Measurements from ENCODE around the gene RNF157. TPM values are rescaled to one million over a fixed set of nuclear protein-coding genes. Genes with fewer than 3 reads are reported as not detected.

RNF157 gene
- total RNA-seq, 4 donors from 2014 or later, result 32.5 to 164 (median 54.8) TPM

DNA sequence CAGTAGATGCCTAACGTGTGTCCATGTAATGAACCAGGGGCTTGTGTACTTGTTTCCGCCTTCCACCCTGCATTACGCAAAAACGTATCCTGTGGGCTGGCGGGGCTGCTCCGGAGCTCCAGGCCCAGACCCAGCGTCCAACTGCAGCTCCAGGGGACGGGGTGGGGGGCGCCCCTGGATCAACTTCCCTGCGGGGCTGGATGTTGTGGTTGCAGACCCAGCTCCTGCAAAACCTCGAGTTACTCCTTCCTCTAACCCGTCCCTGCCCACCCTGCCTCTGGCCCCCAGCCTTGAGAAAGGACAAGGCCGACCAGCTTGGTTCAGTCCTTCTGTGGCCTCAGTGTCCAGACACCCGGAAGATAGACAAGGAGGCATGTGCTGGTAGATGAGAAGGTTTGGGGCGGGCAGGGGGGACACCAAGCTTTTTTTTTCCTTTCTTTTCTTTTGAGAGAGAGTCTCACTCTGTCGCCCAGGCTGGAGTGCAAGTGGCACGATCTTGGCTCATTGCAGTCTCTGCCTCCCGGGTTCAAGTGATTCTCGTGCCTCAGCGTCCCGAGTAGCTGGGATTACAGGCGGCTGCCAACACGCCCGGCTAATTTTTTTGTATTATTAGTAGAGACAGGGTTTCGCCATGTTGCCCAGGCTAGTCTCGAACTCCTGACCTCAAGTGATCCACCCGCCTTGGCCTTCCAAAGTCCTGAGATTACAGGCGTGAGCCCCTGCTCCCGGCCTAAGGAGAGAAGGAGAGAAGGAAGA is 136.0 kb downstream of the RNF157 start:
- Histone ChIP-seq H3K9me3 (no peaks in the 10 kb centered on the region), H3K27ac (peak overlapping the region; percentile 81 to 87 (median 84)), H3K4me1 (peaks cover 11 to 33% (median 25%) of the 10 kb centered on the region in 4 donors), H3K4me3 (peak overlapping the region in 3 of 4 donors; percentile 64 to 84 (median 66)), H3K36me3 (peaks cover 0 to 21% (median 4%) of the 10 kb centered on the region in 4 donors), H3K27me3 (no peaks in the 10 kb centered on the region)
- DNase-seq, result no peak
- intact Hi-C loops (cut with DNase I; ENCODE audit: low total_unique reads) (no loop called here), in situ Hi-C loops (cut with MboI; ENCODE audit: low pct_ligation_motif_present in 1 of 4, low pct_unique_long_range_greater_than_20kb in 1 of 4, low sequenced_read_pairs in 3 of 4) (no loop called here)
- WGBS, 2 donors (ENCODE audit: low coverage in 1 of 2), result 87% methylated on average over 23 of the region's 29 CpGs; no CpG with 5 or more reads in 1 of the 2 donors
- TF ChIP-seq POLR2AphosphoS5 (IDR thresholded peaks at IDR 0.05), result no peak
- TF ChIP-seq EP300 (IDR thresholded peaks at IDR 0.05; ENCODE audit: low read depth), result no peak
- TF ChIP-seq POLR2A (IDR thresholded peaks at IDR 0.05), result no peak
- TF ChIP-seq, protein P1, sequence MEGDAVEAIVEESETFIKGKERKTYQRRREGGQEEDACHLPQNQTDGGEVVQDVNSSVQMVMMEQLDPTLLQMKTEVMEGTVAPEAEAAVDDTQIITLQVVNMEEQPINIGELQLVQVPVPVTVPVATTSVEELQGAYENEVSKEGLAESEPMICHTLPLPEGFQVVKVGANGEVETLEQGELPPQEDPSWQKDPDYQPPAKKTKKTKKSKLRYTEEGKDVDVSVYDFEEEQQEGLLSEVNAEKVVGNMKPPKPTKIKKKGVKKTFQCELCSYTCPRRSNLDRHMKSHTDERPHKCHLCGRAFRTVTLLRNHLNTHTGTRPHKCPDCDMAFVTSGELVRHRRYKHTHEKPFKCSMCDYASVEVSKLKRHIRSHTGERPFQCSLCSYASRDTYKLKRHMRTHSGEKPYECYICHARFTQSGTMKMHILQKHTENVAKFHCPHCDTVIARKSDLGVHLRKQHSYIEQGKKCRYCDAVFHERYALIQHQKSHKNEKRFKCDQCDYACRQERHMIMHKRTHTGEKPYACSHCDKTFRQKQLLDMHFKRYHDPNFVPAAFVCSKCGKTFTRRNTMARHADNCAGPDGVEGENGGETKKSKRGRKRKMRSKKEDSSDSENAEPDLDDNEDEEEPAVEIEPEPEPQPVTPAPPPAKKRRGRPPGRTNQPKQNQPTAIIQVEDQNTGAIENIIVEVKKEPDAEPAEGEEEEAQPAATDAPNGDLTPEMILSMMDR (IDR thresholded peaks at IDR 0.05), result no peak

DNA sequence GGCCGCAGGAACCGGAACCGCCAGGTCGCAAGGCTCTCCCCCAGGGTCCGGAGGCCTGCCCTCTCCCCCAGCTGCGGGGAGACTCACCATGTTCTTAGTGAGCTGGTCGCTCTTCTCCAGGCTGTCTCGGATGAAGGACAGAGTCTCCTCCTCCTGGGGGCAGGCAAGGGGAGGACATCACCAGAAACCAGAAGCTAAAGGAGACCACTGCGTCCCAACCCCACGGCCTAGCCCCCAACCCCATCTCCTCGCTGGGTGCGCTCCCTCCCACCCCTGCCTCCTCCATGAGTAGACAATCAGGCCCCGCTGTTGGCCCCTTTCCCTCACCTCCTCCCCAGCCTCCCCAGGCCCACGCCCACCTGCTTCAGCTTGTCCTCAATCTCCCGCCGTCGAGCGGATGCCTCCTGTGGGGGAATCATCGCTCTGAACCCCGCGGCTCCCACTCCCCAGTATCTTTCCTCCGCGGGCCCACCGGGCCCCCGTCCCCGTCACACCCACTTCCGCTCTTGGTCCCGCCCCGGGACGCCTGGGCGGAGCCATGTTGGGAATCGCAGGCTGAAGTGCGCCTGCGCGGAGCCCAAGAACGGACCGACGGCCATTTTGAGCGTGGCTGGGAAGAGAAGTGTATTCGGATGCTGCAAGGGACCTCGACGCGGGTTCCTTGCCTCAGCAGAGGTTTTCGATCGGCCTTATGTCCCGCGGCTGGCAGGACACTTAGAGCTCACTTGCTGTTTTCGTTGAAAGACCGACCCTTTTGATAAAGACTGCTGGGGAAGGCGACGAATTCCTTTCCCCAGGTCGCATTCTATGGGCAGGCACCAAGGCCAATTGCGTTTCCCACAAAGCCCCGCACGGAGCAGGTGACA is 136.8 kb downstream of the RNF157 start, which contains the start of gene EXOC7:
TSS of gene EXOC7 (minus strand) at position 514 of the 866 bp plus-strand sequence. CDS start at position 419, 95 bp downstream.
- in situ Hi-C loops (cut with MboI; ENCODE audit: low pct_ligation_motif_present in 1 of 4, low pct_unique_long_range_greater_than_20kb in 1 of 4, low sequenced_read_pairs in 3 of 4) (no loop called here), intact Hi-C loops (cut with DNase I; ENCODE audit: low total_unique reads) (no loop called here)
- 2% methylated on average over 53 of the region's 55 CpGs; no CpG with 5 or more reads in 1 of the 2 donors for WGBS, 2 donors (ENCODE audit: low coverage in 1 of 2)
- Histone ChIP-seq H3K4me3 (peak within 1 kb of the TSS; percentile 64 to 92 (median 75)), H3K27ac (peak within 1 kb of the TSS; percentile 81 to 87 (median 84)), H3K36me3 (peaks cover 0 to 28% (median 4%) of the 10 kb centered on the region in 4 donors), H3K27me3 (no peaks in the 10 kb centered on the region), H3K4me1 (peaks cover 11 to 33% (median 25%) of the 10 kb centered on the region in 4 donors), H3K9me3 (no peaks in the 10 kb centered on the region)
- no peak for TF ChIP-seq EP300 (IDR thresholded peaks at IDR 0.05; ENCODE audit: low read depth)
- peak; percentile 75 for TF ChIP-seq POLR2A (IDR thresholded peaks at IDR 0.05)
- TF ChIP-seq POLR2AphosphoS5 (IDR thresholded peaks at IDR 0.05), result peak; percentile 43 to 60 (median 60)
- TF ChIP-seq, protein P1 (IDR thresholded peaks at IDR 0.05), result peak in 2 of 5 experiments; percentile 33 to 35
- DNase-seq, result peak; percentile 94

DNA sequence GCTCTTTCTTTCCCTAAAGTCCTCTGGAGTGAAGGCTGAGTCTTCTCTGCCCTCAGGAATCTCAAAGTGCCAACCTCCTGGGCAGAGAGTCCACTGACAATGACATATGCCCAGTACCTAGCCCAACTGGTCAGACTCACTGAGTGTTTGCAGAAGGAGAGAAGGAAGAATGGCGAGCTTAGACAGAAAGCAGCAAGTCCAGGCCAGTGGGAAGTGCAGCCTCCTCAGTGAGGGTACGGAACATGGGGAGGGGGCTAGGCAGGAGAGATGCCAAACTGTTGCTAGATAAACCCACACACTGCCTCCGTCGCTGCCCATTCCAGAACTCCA is 137.4 kb downstream of the RNF157 start:
- peaks cover 0 to 34% (median 4%) of the 10 kb centered on the region in 4 donors for H3K36me3 ChIP-seq
- intact Hi-C loops (cut with DNase I; ENCODE audit: low total_unique reads), result no loop called here
- H3K27ac ChIP-seq, result peak overlapping the region; percentile 81 to 87 (median 84)
- in situ Hi-C loops (cut with MboI; ENCODE audit: low pct_ligation_motif_present in 1 of 4, low pct_unique_long_range_greater_than_20kb in 1 of 4, low sequenced_read_pairs in 3 of 4), result no loop called here
- no peaks in the 10 kb centered on the region for H3K27me3 ChIP-seq
- TF ChIP-seq, protein P1 (IDR thresholded peaks at IDR 0.05), result no peak
- TF ChIP-seq POLR2AphosphoS5 (IDR thresholded peaks at IDR 0.05) (no peak), POLR2A (IDR thresholded peaks at IDR 0.05) (no peak), EP300 (IDR thresholded peaks at IDR 0.05; ENCODE audit: low read depth) (no peak)
- H3K4me3 ChIP-seq, result peak overlapping the region; percentile 64 to 92 (median 75)
- H3K4me1 ChIP-seq, result peaks cover 11 to 33% (median 25%) of the 10 kb centered on the region in 4 donors
- DNase-seq, result no peak
- 0% methylated on average over 4 of the region's 4 CpGs; no CpG with 5 or more reads in 1 of the 2 donors for WGBS, 2 donors (ENCODE audit: low coverage in 1 of 2)
- H3K9me3 ChIP-seq, result no peaks in the 10 kb centered on the region

Measured in transverse colon (tissue), 4 donors.